GM12801 (cell line): ENCODE results near the gene DCUN1D1.

Source experiments
- CTCF ChIP-seq: IDR thresholded peaks from one replicate; pipeline ENCODE4 v1.5.1; 2011; ENCODE audit warnings: control low read depth; ENCODE audit not compliant: insufficient read length; ENCODE audit errors: extremely low read depth

Gene DCUN1D1

DNA sequence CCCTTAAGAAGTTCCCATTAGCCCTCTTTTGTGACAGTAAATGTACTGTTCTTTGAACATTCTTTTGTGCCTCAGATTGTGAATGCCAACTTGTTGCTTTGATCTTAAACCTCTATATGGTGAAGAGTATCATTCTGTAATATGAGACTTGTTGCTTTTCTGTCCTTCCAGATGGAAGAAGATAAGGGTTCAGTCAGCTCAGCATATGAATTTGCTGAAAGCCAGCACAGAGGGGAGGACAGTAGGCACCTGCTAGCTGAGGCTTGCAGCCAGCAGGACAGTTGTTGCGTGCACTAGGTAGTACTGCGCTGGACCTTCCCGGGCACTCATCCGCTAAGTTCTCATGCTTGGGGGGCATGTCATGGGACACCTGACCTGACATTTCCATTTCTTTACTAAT lies 74.7 kb downstream of the DCUN1D1 start:
- no peak for TF ChIP-seq CTCF

- no peak for TF ChIP-seq CTCF
These were observed 76.2 kb downstream of the DCUN1D1 start for GRCh38 chr3:182904164-182904563.

DNA sequence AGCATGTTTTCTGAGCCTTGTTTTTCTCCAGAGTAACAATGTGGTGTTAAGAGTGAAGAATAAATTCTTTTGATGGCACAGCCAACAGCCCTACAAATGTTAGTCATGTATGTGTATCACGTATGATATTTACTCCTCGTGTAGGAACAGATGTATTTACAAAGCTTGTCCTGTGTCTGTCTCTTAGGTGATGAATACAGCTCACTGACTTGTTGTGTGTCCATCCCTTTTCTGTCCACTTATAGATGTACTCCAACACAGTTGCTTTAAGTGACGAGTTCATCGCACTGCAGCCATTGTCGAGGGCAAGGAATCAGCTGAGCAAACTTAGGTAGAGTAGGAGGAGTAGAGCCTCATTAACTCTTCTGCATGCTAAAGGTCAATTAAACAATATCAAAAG lies 78.1 kb downstream of the DCUN1D1 start:
- TF ChIP-seq CTCF = no peak

GRCh38 chr3:182896553-182896952 lies 83.8 kb downstream of the DCUN1D1 start:
- no peak for TF ChIP-seq CTCF

- no peak for TF ChIP-seq CTCF
These were observed 84.7 kb downstream of the DCUN1D1 start for GRCh38 chr3:182895513-182896112.

DNA sequence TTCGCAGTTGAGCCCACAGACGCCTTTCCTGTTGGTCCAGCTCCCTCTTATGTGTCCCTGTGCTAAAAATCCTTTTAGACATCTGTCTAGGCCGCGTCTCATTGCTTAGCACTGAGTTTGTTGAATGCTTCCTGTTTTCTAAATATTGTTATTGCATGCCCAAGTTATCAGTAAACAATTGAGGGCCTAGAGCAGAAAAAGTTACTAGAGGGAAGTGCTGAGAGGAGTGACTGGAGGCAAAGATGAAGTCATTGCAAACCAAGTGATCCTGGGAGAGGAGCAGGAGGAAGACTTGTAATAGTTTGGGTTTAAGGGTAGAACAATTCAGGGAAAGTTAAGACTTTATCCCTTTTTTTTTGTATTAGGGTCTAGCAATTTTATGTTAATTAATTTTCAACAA lies 88.1 kb downstream of the DCUN1D1 start:
- no peak for TF ChIP-seq CTCF

- no peak for TF ChIP-seq CTCF
These were observed 89.0 kb downstream of the DCUN1D1 start for GRCh38 chr3:182891364-182891763.

DNA sequence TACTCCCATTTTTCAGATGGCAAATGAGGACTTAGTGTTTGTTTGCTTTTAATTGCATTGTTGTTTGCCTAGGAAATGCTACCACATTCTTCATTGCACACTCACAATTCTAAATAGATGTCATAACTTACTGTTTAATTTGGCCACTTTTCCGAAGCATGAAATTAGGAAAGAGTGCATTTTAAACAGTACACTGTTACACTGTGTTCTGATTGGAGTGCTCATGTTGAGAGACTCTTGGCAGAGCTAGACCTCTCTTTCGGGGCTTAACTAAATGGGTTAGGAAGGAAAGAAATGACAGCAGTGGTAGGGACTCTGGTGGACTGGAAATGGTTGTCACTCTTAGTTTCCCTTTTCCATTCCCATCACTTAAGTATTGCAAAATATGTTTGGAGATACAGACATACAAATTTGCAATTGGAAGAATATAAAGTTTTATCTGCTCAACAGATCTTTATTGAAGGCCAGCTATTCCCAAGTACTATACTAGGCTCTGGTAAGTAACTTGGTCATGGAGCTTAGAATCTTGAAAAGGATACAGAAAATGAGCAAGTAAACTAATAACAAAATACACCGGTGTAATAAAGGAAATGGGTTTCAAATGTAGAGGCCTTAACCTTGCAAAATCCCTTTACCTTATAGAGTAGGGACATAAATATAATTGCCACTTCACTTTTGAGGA lies 90.2 kb downstream of the DCUN1D1 start:
- no peak for TF ChIP-seq CTCF
